ENCODE data around the gene CEP78.

- TF ChIP-seq CTCF (IDR thresholded peaks at IDR 0.05): no peak
- TF ChIP-seq POLR2A (IDR thresholded peaks at IDR 0.05; ENCODE audit: low read depth): no peak
- no peak for TF ChIP-seq POLR2AphosphoS5 (IDR thresholded peaks at IDR 0.05)
These were observed 89.5 kb downstream of the CEP78 start for GRCh38 chr9:78325343-78325742.

All from esophagus muscularis mucosa (tissue), 3 donors.